Fibroblast of lung (primary cell): ENCODE results near the gene ZNF282. TPM values are rescaled to one million over a fixed set of nuclear protein-coding genes. Genes with fewer than 3 reads are reported as not detected.
"Not testable (repeated sequence)": the region's sequence is repeated elsewhere in the genome, so short reads cannot be mapped to it uniquely, and the experiment has no call there.

ENCODE experiments used
- DNase-seq, 2 donors: peaks; one replicate each; pipeline versions ENCODE4 v3.0.0 to v3.0.0-alpha.2; 2010; ENCODE audit warnings: low read depth in 2 of 2
- H2AFZ ChIP-seq: 2 replicates; pipeline ENCODE4 v1.5.1; 2012; ENCODE audit warnings: low read length, control low read depth, inconsistent platforms
- H3K27ac ChIP-seq: 2 replicates; pipeline ENCODE4 v1.5.1; 2011; ENCODE audit warnings: low read length, control low read depth; ENCODE audit not compliant: insufficient read depth
- H3K27me3 ChIP-seq: 2 replicates; pipeline ENCODE4 v1.5.1; 2011; ENCODE audit warnings: mild to moderate bottlenecking, low read length; ENCODE audit not compliant: control insufficient read depth, insufficient read depth
- H3K36me3 ChIP-seq: 2 replicates; pipeline ENCODE4 v1.5.1; 2011; ENCODE audit warnings: low read length; ENCODE audit not compliant: control insufficient read depth, insufficient read depth
- H3K4me1 ChIP-seq: 2 replicates; pipeline ENCODE4 v1.5.1; 2011; ENCODE audit warnings: low read length; ENCODE audit not compliant: control insufficient read depth, insufficient read depth; ENCODE audit errors: extremely low read depth
- H3K4me2 ChIP-seq: 2 replicates; pipeline ENCODE4 v1.5.1; 2011; ENCODE audit warnings: low read length, control low read depth; ENCODE audit not compliant: insufficient read depth; ENCODE audit errors: extremely low read depth
- H3K4me3 ChIP-seq, 4 experiments: fragments of 200-600 bp in 1 of 4; sonication (generic) in 1 of 4; replicated peaks in 1 of 4; 2 replicates each; pipeline ENCODE4 v1.5.1; 2011 to 2016; ENCODE audit warnings: low read length in 4 of 4, low read depth in 3 of 4, mild to moderate bottlenecking in 3 of 4, control low read depth in 2 of 4, inconsistent platforms in 1 of 4, mixed read lengths in 1 of 4; ENCODE audit not compliant: insufficient read depth in 1 of 4; ENCODE audit errors: control extremely low read depth in 1 of 4
- H3K79me2 ChIP-seq: 2 replicates; pipeline ENCODE4 v1.5.1; 2012; ENCODE audit warnings: mild to moderate bottlenecking, low read length, inconsistent platforms; ENCODE audit not compliant: control insufficient read depth, insufficient read depth
- H3K9ac ChIP-seq: 2 replicates; pipeline ENCODE4 v1.5.1; 2011; ENCODE audit warnings: mild to moderate bottlenecking, low read length, control low read depth; ENCODE audit not compliant: insufficient read depth
- H3K9me3 ChIP-seq: 2 replicates; pipeline ENCODE4 v1.5.1; 2012; ENCODE audit warnings: low read depth, low read length; ENCODE audit not compliant: control insufficient read depth, insufficient read depth
- H4K20me1 ChIP-seq: 2 replicates; pipeline ENCODE4 v1.5.1; 2011; ENCODE audit warnings: low read length; ENCODE audit not compliant: control insufficient read depth, insufficient read depth; ENCODE audit errors: extremely low read depth
- EZH2 ChIP-seq: IDR thresholded peaks from 2 replicates; pipeline ENCODE4 v1.5.1; 2012; ENCODE audit warnings: low read length, control low read depth, mild to moderate bottlenecking; ENCODE audit errors: missing control alignments
- polyA plus RNA-seq, 2 donors: library from polyadenylated mRNA; depleted of rRNA in 1 of 2; stranded (reverse) in 1 of 2; unstranded in 1 of 2; fragments of >200 nt; gene quantifications; 2 replicates each; pipeline ENCODE4 v1.2.1, GENCODE V29; 2011 to 2012; ENCODE audit warnings: missing spikeins in 1 of 2
- total RNA-seq: library from RNA; depleted of rRNA; stranded (reverse); fragments of >200 nt; gene quantifications from 2 replicates; pipeline ENCODE4 v1.2.1, GENCODE V29; 2014
- TF ChIP-seq, protein P1 (sequence below), 2 donors: IDR thresholded peaks in 1 of 2; conservative IDR thresholded peaks in 1 of 2; 1 replicate in 1 of 2; 2 replicates in 1 of 2; pipeline ENCODE4 v1.5.1; 2011 to 2012; ENCODE audit warnings: low read length in 2 of 2, control low read depth in 1 of 2, inconsistent platforms in 1 of 2, low read depth in 1 of 2, mild to moderate bottlenecking in 1 of 2

The ZNF282 gene
- total and polyA plus RNA-seq, 2 donors (not counting 1 experiment from before 2014, with no cell fraction given), result 6.8 to 23.1 TPM

DNA sequence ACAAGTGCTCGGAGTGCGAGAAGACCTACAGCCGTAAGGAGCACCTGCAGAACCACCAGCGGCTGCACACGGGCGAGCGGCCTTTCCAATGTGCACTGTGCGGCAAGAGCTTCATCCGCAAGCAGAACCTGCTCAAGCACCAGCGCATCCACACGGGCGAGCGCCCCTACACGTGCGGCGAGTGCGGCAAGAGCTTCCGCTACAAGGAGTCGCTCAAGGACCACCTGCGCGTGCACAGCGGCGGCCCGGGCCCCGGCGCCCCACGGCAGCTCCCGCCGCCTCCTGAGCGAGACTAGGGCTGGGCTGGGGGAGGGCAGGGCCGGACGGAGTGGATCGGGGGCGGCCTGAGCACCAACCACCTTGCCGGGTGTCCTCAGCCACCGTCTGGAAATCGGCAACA lies 29.0 kb downstream of the ZNF282 start:
- no peaks in the 10 kb centered on the region for H3K9me3 ChIP-seq
- no peak for TF ChIP-seq EZH2
- TF ChIP-seq, protein P1, sequence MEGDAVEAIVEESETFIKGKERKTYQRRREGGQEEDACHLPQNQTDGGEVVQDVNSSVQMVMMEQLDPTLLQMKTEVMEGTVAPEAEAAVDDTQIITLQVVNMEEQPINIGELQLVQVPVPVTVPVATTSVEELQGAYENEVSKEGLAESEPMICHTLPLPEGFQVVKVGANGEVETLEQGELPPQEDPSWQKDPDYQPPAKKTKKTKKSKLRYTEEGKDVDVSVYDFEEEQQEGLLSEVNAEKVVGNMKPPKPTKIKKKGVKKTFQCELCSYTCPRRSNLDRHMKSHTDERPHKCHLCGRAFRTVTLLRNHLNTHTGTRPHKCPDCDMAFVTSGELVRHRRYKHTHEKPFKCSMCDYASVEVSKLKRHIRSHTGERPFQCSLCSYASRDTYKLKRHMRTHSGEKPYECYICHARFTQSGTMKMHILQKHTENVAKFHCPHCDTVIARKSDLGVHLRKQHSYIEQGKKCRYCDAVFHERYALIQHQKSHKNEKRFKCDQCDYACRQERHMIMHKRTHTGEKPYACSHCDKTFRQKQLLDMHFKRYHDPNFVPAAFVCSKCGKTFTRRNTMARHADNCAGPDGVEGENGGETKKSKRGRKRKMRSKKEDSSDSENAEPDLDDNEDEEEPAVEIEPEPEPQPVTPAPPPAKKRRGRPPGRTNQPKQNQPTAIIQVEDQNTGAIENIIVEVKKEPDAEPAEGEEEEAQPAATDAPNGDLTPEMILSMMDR (conservative IDR thresholded peaks at IDR 0.05 in 1 of 2, IDR thresholded peaks at IDR 0.05 in 1 of 2; ENCODE audit: low read depth in 1 of 2, low read length in 2 of 2), result no peak
- peaks cover 12% of the 10 kb centered on the region for H3K36me3 ChIP-seq
- H3K4me1 ChIP-seq, result no peaks in the 10 kb centered on the region
- no peak overlapping the region for H3K4me3 ChIP-seq
- H2AFZ ChIP-seq, result no peak overlapping the region
- no peaks in the 10 kb centered on the region for H3K79me2 ChIP-seq
- no peak for DNase-seq
- no peak overlapping the region for H3K27ac ChIP-seq
- no peaks in the 10 kb centered on the region for H3K27me3 ChIP-seq
- no peak overlapping the region for H3K4me2 ChIP-seq
- H4K20me1 ChIP-seq, result no peaks in the 10 kb centered on the region
- H3K9ac ChIP-seq, result no peak overlapping the region

DNA sequence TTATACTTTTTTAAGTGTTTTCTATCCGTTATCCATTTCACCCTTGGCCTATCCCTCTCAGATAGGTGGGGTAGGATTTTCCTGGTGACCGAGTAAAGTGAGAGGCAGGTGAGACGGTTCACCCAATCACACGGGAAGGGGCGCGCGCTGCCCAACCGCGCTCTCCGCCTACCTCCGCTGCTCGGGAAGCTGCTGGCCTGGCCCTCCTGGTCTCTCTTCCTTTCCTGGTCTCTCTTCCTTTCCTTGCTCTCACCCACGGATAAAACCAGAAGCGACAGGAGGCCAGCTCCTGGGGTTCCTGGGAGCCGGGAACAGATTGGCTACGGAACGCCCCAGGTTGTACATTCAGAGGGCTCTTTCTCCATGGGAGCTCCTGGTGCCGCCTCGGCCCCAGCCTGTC lies 29.8 kb downstream of the ZNF282 start:
- TF ChIP-seq EZH2, result no peak
- TF ChIP-seq, protein P1 (conservative IDR thresholded peaks at IDR 0.05 in 1 of 2, IDR thresholded peaks at IDR 0.05 in 1 of 2; ENCODE audit: low read depth in 1 of 2, low read length in 2 of 2), result no peak
- no peaks in the 10 kb centered on the region for H3K27me3 ChIP-seq
- H3K9me3 ChIP-seq, result no peaks in the 10 kb centered on the region
- no peak overlapping the region for H2AFZ ChIP-seq
- H3K4me3 ChIP-seq, result no peak overlapping the region
- H4K20me1 ChIP-seq, result no peaks in the 10 kb centered on the region
- H3K4me1 ChIP-seq, result no peaks in the 10 kb centered on the region
- H3K4me2 ChIP-seq, result no peak overlapping the region
- H3K36me3 ChIP-seq, result peaks cover 11% of the 10 kb centered on the region
- no peak for DNase-seq
- no peak overlapping the region for H3K9ac ChIP-seq
- H3K27ac ChIP-seq, result no peak overlapping the region
- H3K79me2 ChIP-seq, result no peaks in the 10 kb centered on the region

DNA sequence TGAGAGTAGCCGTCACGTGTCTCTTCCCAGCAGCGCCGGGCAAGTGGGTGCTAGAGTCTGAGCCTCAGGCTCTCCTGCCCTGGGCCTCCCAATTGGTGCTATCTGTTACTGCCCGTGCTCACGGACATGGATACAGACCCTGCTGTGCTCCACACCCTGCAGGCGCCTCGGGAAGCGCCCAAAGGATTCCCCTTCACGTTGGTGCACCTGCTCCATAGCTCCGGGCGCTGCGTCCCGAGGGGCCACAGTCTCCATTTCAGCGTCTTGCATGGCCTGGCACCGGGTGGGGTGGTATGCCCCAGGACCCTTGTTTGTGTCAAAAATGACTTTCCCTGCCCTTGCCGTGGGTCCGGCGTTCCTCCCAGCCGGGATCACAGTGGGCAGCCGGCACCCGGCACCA lies 30.3 kb downstream of the ZNF282 start:
- H3K27ac ChIP-seq, result no peak overlapping the region
- H4K20me1 ChIP-seq, result no peaks in the 10 kb centered on the region
- no peak for DNase-seq
- H3K9me3 ChIP-seq, result no peaks in the 10 kb centered on the region
- no peaks in the 10 kb centered on the region for H3K4me1 ChIP-seq
- no peaks in the 10 kb centered on the region for H3K79me2 ChIP-seq
- H3K4me3 ChIP-seq, result no peak overlapping the region
- peaks cover 11% of the 10 kb centered on the region for H3K36me3 ChIP-seq
- H2AFZ ChIP-seq, result no peak overlapping the region
- H3K4me2 ChIP-seq, result no peak overlapping the region
- no peaks in the 10 kb centered on the region for H3K27me3 ChIP-seq
- TF ChIP-seq, protein P1 (conservative IDR thresholded peaks at IDR 0.05 in 1 of 2, IDR thresholded peaks at IDR 0.05 in 1 of 2; ENCODE audit: low read depth in 1 of 2, low read length in 2 of 2), result no peak
- TF ChIP-seq EZH2, result no peak
- no peak overlapping the region for H3K9ac ChIP-seq

DNA sequence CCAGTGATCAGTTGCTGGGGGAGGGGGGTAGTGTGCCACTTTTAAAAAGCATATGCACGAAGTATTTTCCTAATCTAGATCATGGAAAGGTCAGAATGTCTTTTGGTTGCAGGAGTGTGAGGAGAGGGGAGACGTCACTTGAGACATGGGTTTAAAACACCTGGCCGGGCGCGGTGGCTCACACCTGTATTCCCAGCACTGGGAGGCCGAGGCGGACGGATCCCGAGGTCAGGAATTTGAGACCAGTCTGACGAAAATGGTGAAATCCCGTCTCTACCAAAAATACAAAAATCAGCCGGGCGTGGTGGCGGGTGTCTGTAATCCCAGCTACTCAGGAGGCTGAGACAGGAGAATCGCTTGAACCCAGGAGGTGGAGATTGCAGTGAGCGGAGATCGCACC lies 31.0 kb downstream of the ZNF282 start:
- H3K9ac ChIP-seq, H3K27me3 ChIP-seq, DNase-seq, H3K9me3 ChIP-seq, H3K4me1 ChIP-seq, H3K4me3 ChIP-seq, H3K27ac ChIP-seq, H2AFZ ChIP-seq, H3K4me2 ChIP-seq, H4K20me1 ChIP-seq, H3K79me2 ChIP-seq: not testable (repeated sequence)
- peaks cover 11% of the 10 kb centered on the region for H3K36me3 ChIP-seq
